NCI-H510A treated with DMSO at 0.1 percent for 48 hours (cell line): ENCODE results near the gene RECQL5.

Source experiments
- DNase-seq: peaks from one replicate; lab custom pipeline; 2025; lab: John Stamatoyannopoulos, UW

The RECQL5 gene

GRCh38 chr17:75666959-75667790, at the start of gene RECQL5, which contains the start of gene SAP30BP:
Gene RECQL5 (minus strand): TSS chr17:75667154. CDS start chr17:75666557, 597 bp downstream.
Gene SAP30BP (plus strand): TSS chr17:75667338. CDS start chr17:75667373, 35 bp downstream.
- DNase-seq, result peak; percentile 96

- DNase-seq, result no peak
These were observed 45.5 kb upstream of the RECQL5 start for GRCh38 chr17:75712446-75712845.

- DNase-seq, result no peak
These were observed 40.2 kb upstream of the RECQL5 start for GRCh38 chr17:75707079-75707571.

GRCh38 chr17:75706042-75706728, 39.2 kb upstream of the RECQL5 start:
- no peak for DNase-seq

GRCh38 chr17:75704963-75705875, 38.3 kb upstream of the RECQL5 start:
- no peak for DNase-seq

GRCh38 chr17:75703591-75703990, 36.6 kb upstream of the RECQL5 start:
- no peak for DNase-seq

- DNase-seq, result no peak
These were observed 36.2 kb upstream of the RECQL5 start for GRCh38 chr17:75703191-75703590.

- DNase-seq, result no peak
These were observed 34.3 kb upstream of the RECQL5 start for GRCh38 chr17:75701288-75701687.

- DNase-seq, result no peak
These were observed 31.7 kb upstream of the RECQL5 start for GRCh38 chr17:75698659-75699058.

- no peak for DNase-seq
These were observed 30.8 kb upstream of the RECQL5 start for GRCh38 chr17:75697651-75698291.

- no peak for DNase-seq
These were observed 28.9 kb upstream of the RECQL5 start for GRCh38 chr17:75695830-75696271.

GRCh38 chr17:75695141-75695829, 28.3 kb upstream of the RECQL5 start:
- DNase-seq, result no peak

GRCh38 chr17:75694536-75694935, 27.6 kb upstream of the RECQL5 start:
- DNase-seq, result no peak

- DNase-seq, result no peak
These were observed 26.8 kb upstream of the RECQL5 start for GRCh38 chr17:75693500-75694481.

- no peak for DNase-seq
These were observed 26.0 kb upstream of the RECQL5 start for GRCh38 chr17:75692976-75693375.

GRCh38 chr17:75691801-75692626, 25.1 kb upstream of the RECQL5 start:
- DNase-seq, result no peak

- no peak for DNase-seq
These were observed 24.4 kb upstream of the RECQL5 start for GRCh38 chr17:75691371-75691791.

GRCh38 chr17:75689441-75689873, 22.5 kb upstream of the RECQL5 start:
- peak; percentile 40 for DNase-seq
